Muscle layer of colon (tissue), 2 donors: Measurements from ENCODE around the gene NEUROG2.
A peak's percentile ranks its signal among the peaks of the same experiment; 100 is the strongest.
"Not testable (repeated sequence)": the region's sequence is repeated elsewhere in the genome, so short reads cannot be mapped to it uniquely, and the experiment has no call there.

ENCODE experiments used
- H3K27ac ChIP-seq: one replicate; pipeline ENCODE4 v1.7.0; 2013; ENCODE audit warnings: low read depth, mild to moderate bottlenecking, low read length, moderate library complexity
- H3K27me3 ChIP-seq, 2 donors: one replicate each; pipeline ENCODE4 v1.7.0; 2013; ENCODE audit warnings: low read length in 2 of 2, mild to moderate bottlenecking in 2 of 2; ENCODE audit not compliant: insufficient read depth in 2 of 2, control insufficient read depth in 1 of 2
- H3K36me3 ChIP-seq: one replicate; pipeline ENCODE4 v1.7.0; 2013; ENCODE audit warnings: mild to moderate bottlenecking, low read length; ENCODE audit not compliant: insufficient read depth
- H3K4me1 ChIP-seq: one replicate; pipeline ENCODE4 v1.7.0; 2013; ENCODE audit warnings: mild to moderate bottlenecking, low read length; ENCODE audit not compliant: insufficient read depth
- H3K4me3 ChIP-seq, 2 donors: one replicate each; pipeline ENCODE4 v1.7.0; 2013; ENCODE audit warnings: low read length in 2 of 2, low read depth in 1 of 2, mild to moderate bottlenecking in 1 of 2, moderate library complexity in 1 of 2
- H3K9ac ChIP-seq: one replicate; pipeline ENCODE4 v1.7.0; 2013; ENCODE audit warnings: low read length
- H3K9me3 ChIP-seq: one replicate; pipeline ENCODE4 v1.7.0; 2013; ENCODE audit warnings: mild to moderate bottlenecking, low read length
- donor health status: abdominal sarcoma.
- donor health status: Adenocarcinoma of cecum.

NEUROG2 gene

GRCh38 chr4:112516066-112516470 lies at the start of gene NEUROG2:
NEUROG2 (minus strand) TSS chr4:112516180; CDS start chr4:112515475, 705 bp downstream.
- Histone ChIP-seq H3K27ac (no peak within 1 kb of the TSS), H3K9ac (no peak within 1 kb of the TSS), H3K27me3 (peaks cover 87 to 98% of the 10 kb centered on the region in 2 donors), H3K36me3 (no peaks in the 10 kb centered on the region), H3K4me3 (peak within 1 kb of the TSS; percentile 55 to 61), H3K9me3 (peaks cover 8% of the 10 kb centered on the region), H3K4me1 (peaks cover 25% of the 10 kb centered on the region)

GRCh38 chr4:112564706-112565270 lies 48.8 kb upstream of the NEUROG2 start:
- Histone ChIP-seq H3K36me3 (no peaks in the 10 kb centered on the region), H3K9me3 (no peaks in the 10 kb centered on the region), H3K9ac (no peak overlapping the region), H3K4me3 (no peak overlapping the region), H3K27ac (no peak overlapping the region), H3K27me3 (no peaks in the 10 kb centered on the region), H3K4me1 (no peaks in the 10 kb centered on the region)

GRCh38 chr4:112563431-112564200 lies 47.6 kb upstream of the NEUROG2 start:
- H3K27me3 ChIP-seq = no peaks in the 10 kb centered on the region
- H3K27ac ChIP-seq = no peak overlapping the region
- H3K4me3 ChIP-seq = no peak overlapping the region
- no peaks in the 10 kb centered on the region for H3K36me3 ChIP-seq
- H3K4me1 ChIP-seq = no peaks in the 10 kb centered on the region
- H3K9me3 ChIP-seq = no peaks in the 10 kb centered on the region
- no peak overlapping the region for H3K9ac ChIP-seq

- Histone ChIP-seq H3K4me1 (no peaks in the 10 kb centered on the region), H3K9ac (no peak overlapping the region), H3K27me3 (no peaks in the 10 kb centered on the region), H3K4me3 (no peak overlapping the region), H3K9me3 (no peaks in the 10 kb centered on the region), H3K27ac (no peak overlapping the region), H3K36me3 (no peaks in the 10 kb centered on the region)
Observed at GRCh38 chr4:112562254-112562879, 46.4 kb upstream of the NEUROG2 start.

GRCh38 chr4:112560084-112560483 lies 44.1 kb upstream of the NEUROG2 start:
- H3K27me3 ChIP-seq = no peaks in the 10 kb centered on the region
- H3K27ac ChIP-seq = no peak overlapping the region
- H3K36me3 ChIP-seq = no peaks in the 10 kb centered on the region

GRCh38 chr4:112559053-112559452 lies 43.1 kb upstream of the NEUROG2 start:
- no peaks in the 10 kb centered on the region for H3K27me3 ChIP-seq
- H3K36me3 ChIP-seq = no peaks in the 10 kb centered on the region
- H3K27ac ChIP-seq = no peak overlapping the region

More at GRCh38 chr4:112560084-112560483, 44.1 kb upstream of the NEUROG2 start:
- Histone ChIP-seq H3K4me3 (no peak overlapping the region), H3K4me1 (no peaks in the 10 kb centered on the region), H3K9me3 (no peaks in the 10 kb centered on the region), H3K9ac (no peak overlapping the region)

GRCh38 chr4:112557676-112558411 lies 41.9 kb upstream of the NEUROG2 start:
- H3K27ac ChIP-seq = no peak overlapping the region
- H3K36me3 ChIP-seq = no peaks in the 10 kb centered on the region
- H3K9me3 ChIP-seq = no peaks in the 10 kb centered on the region
- H3K9ac ChIP-seq = no peak overlapping the region
- no peaks in the 10 kb centered on the region for H3K4me1 ChIP-seq
- no peak overlapping the region for H3K4me3 ChIP-seq
- no peaks in the 10 kb centered on the region for H3K27me3 ChIP-seq

More at GRCh38 chr4:112559053-112559452, 43.1 kb upstream of the NEUROG2 start:
- H3K4me3 ChIP-seq = no peak overlapping the region
- no peaks in the 10 kb centered on the region for H3K9me3 ChIP-seq
- H3K9ac ChIP-seq = no peak overlapping the region
- H3K4me1 ChIP-seq = no peaks in the 10 kb centered on the region

- H3K9me3 ChIP-seq, H3K27ac ChIP-seq, H3K36me3 ChIP-seq, H3K4me3 ChIP-seq, H3K27me3 ChIP-seq, H3K4me1 ChIP-seq, H3K9ac ChIP-seq: not testable (repeated sequence)
Observed at GRCh38 chr4:112554271-112554670, 38.3 kb upstream of the NEUROG2 start.

- Histone ChIP-seq H3K4me3 (no peak overlapping the region), H3K4me1 (no peaks in the 10 kb centered on the region), H3K9ac (no peak overlapping the region), H3K27me3 (no peaks in the 10 kb centered on the region), H3K27ac (no peak overlapping the region), H3K9me3 (no peaks in the 10 kb centered on the region), H3K36me3 (no peaks in the 10 kb centered on the region)
Observed at GRCh38 chr4:112552668-112553067, 36.7 kb upstream of the NEUROG2 start.

GRCh38 chr4:112550728-112551127 lies 34.7 kb upstream of the NEUROG2 start:
- H3K4me1 ChIP-seq = no peaks in the 10 kb centered on the region
- no peaks in the 10 kb centered on the region for H3K27me3 ChIP-seq
- no peak overlapping the region for H3K9ac ChIP-seq
- no peaks in the 10 kb centered on the region for H3K9me3 ChIP-seq
- H3K27ac ChIP-seq = no peak overlapping the region
- H3K36me3 ChIP-seq = no peaks in the 10 kb centered on the region
- H3K4me3 ChIP-seq = no peak overlapping the region

- Histone ChIP-seq H3K27me3 (no peaks in the 10 kb centered on the region), H3K9ac (no peak overlapping the region), H3K4me3 (no peak overlapping the region), H3K4me1 (no peaks in the 10 kb centered on the region), H3K9me3 (no peaks in the 10 kb centered on the region), H3K36me3 (no peaks in the 10 kb centered on the region), H3K27ac (no peak overlapping the region)
Observed at GRCh38 chr4:112546476-112546875, 30.5 kb upstream of the NEUROG2 start.
